CD4-positive, CD25-positive, alpha-beta regulatory T cell (primary cell): ENCODE data around the gene CDX2. TPM values are rescaled to one million over a fixed set of nuclear protein-coding genes. Genes with fewer than 3 reads are reported as not detected.
"Not testable (repeated sequence)": the region's sequence is repeated elsewhere in the genome, so short reads cannot be mapped to it uniquely, and the experiment has no call there.

ENCODE experiments used
- ATAC-seq, 2 donors: fragments of 150-1000 bp; cut with Tn5 transposase; one replicate each; pipeline ENCODE4 v1.10.0; 2021; ENCODE audit warnings: low read depth in 2 of 2, moderate number of reproducible peaks in 2 of 2, moderate library complexity in 1 of 2
- DNase-seq, 3 donors: peaks; one replicate each; pipeline versions ENCODE4 v3.0.0 to v3.0.0-alpha.2; 2012 to 2022; ENCODE audit warnings: mixed read lengths in 1 of 3
- H3K27ac ChIP-seq: one replicate; pipeline ENCODE4 v1.7.0; 2013; ENCODE audit warnings: mild to moderate bottlenecking, low read length; ENCODE audit not compliant: insufficient read depth, poor library complexity, severe bottlenecking
- H3K27me3 ChIP-seq: one replicate; pipeline ENCODE4 v1.7.0; 2013; ENCODE audit warnings: low read length; ENCODE audit not compliant: control insufficient read depth, insufficient read depth
- H3K36me3 ChIP-seq: one replicate; pipeline ENCODE4 v1.7.0; 2013; ENCODE audit warnings: mild to moderate bottlenecking, low read length, moderate library complexity; ENCODE audit not compliant: control insufficient read depth, insufficient read depth
- H3K4me1 ChIP-seq: 2 replicates; pipeline ENCODE4 v1.7.0; 2013; ENCODE audit warnings: mild to moderate bottlenecking, low read length; ENCODE audit not compliant: insufficient read depth, control insufficient read depth, poor library complexity, severe bottlenecking
- H3K4me3 ChIP-seq: one replicate; pipeline ENCODE4 v1.7.0; 2013; ENCODE audit warnings: low read depth, mild to moderate bottlenecking, low read length, moderate library complexity
- H3K9me3 ChIP-seq, 2 experiments: 1 replicate in 1 of 2; 2 replicates in 1 of 2; pipeline ENCODE4 v1.7.0; 2013; ENCODE audit warnings: low read length in 2 of 2, mild to moderate bottlenecking in 1 of 2, moderate library complexity in 1 of 2; ENCODE audit not compliant: control insufficient read depth in 2 of 2
- H3K27ac Mint-ChIP-seq, 3 donors: one replicate each; pipeline ENCODE4 v1.8.0; 2020 to 2022; ENCODE audit warnings: mild to moderate bottlenecking in 3 of 3, mixed read lengths in 3 of 3, moderate library complexity in 2 of 3
- H3K27me3 Mint-ChIP-seq: one replicate; pipeline ENCODE4 v1.8.0; 2022; ENCODE audit warnings: mild to moderate bottlenecking, mixed read lengths
- H3K36me3 Mint-ChIP-seq: one replicate; pipeline ENCODE4 v1.8.0; 2020; ENCODE audit warnings: mixed read lengths
- H3K4me1 Mint-ChIP-seq, 4 donors: one replicate each; pipeline ENCODE4 v1.8.0; 2020 to 2022; ENCODE audit warnings: mixed read lengths in 4 of 4, mild to moderate bottlenecking in 1 of 4
- H3K4me3 Mint-ChIP-seq, 4 donors: one replicate each; pipeline ENCODE4 v1.8.0; 2020 to 2022; ENCODE audit warnings: mild to moderate bottlenecking in 4 of 4, mixed read lengths in 4 of 4, moderate library complexity in 3 of 4
- H3K9me3 Mint-ChIP-seq, 7 donors: one replicate each; pipeline ENCODE4 v1.8.0; 2020 to 2022; ENCODE audit warnings: mixed read lengths in 7 of 7, mild to moderate bottlenecking in 3 of 7, moderate library complexity in 2 of 7
- polyA plus RNA-seq, 4 donors: library from polyadenylated mRNA; unstranded; fragments of 300-500 nt; fragmentation: Illumina TruSeq; gene quantifications; one replicate each; pipeline ENCODE4 v1.2.3, GENCODE V29; 2021
- total RNA-seq: library from RNA; stranded (reverse); gene quantifications from one replicate; pipeline ENCODE4 v1.2.3, GENCODE V29; 2022

The CDX2 gene, protein sequence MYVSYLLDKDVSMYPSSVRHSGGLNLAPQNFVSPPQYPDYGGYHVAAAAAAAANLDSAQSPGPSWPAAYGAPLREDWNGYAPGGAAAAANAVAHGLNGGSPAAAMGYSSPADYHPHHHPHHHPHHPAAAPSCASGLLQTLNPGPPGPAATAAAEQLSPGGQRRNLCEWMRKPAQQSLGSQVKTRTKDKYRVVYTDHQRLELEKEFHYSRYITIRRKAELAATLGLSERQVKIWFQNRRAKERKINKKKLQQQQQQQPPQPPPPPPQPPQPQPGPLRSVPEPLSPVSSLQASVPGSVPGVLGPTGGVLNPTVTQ
- total RNA-seq (not detected), polyA plus RNA-seq (not detected)

DNA sequence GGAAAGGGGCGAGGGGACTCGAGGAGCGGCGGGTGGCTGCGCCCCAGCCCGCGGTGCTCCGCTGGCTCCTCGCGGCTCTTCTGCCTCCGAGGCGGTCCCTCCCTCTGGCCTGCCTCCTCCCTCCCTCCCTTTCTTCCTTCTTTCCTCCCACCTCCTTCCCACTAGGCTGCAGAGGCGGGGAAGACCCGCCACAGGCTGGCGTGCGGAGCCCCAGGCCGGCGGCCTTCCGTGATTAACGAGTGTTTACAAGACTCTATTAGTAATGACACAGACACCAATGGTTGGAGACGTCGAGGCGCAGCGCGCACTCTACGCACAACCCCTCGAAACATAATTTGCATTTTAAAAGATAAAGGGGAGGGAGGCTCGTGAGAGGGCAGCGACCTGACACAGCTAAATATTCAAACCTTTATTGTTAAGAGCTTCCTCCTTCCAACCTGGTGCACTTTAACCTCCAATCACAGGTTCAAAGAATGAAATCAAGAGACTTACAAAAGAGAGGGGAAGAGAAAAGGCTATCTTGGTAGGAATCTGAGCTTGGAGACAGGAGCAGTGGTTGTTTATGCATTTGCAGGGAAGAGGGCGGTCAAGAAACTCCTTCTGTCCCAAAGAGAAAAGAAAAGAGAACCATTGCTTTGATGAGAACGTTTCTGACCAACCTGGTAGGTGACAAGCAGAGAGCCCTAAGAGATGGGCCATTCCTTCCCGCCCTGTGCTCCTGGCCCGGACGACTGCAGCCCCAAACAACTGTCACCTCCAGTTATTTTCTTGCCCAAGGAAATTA lies at the start of gene CDX2:
Gene CDX2, minus strand, starts transcription at position 234 of the 784 bp plus-strand sequence. CDS start 309 bp downstream, outside the sequence.
- H3K27me3 Mint-ChIP-seq = peaks cover 91% of the 10 kb centered on the region
- Histone ChIP-seq H3K4me3 (no peak within 1 kb of the TSS), H3K36me3 (no peaks in the 10 kb centered on the region), H3K4me1 (no peaks in the 10 kb centered on the region), H3K9me3 (no peaks in the 10 kb centered on the region), H3K27me3 (peaks cover 31% of the 10 kb centered on the region), H3K27ac (no peak within 1 kb of the TSS)
- no peaks in the 10 kb centered on the region for H3K36me3 Mint-ChIP-seq
- H3K4me3 Mint-ChIP-seq = peak within 1 kb of the TSS in 2 of 4 donors; percentile 1 to 22
- H3K4me1 Mint-ChIP-seq = peaks cover 0 to 26% (median 13%) of the 10 kb centered on the region in 4 donors
- ATAC-seq (no peak), DNase-seq (no peak)
- peaks cover 0 to 3% (median 0%) of the 10 kb centered on the region in 7 donors for H3K9me3 Mint-ChIP-seq
- H3K27ac Mint-ChIP-seq = no peak within 1 kb of the TSS

DNA sequence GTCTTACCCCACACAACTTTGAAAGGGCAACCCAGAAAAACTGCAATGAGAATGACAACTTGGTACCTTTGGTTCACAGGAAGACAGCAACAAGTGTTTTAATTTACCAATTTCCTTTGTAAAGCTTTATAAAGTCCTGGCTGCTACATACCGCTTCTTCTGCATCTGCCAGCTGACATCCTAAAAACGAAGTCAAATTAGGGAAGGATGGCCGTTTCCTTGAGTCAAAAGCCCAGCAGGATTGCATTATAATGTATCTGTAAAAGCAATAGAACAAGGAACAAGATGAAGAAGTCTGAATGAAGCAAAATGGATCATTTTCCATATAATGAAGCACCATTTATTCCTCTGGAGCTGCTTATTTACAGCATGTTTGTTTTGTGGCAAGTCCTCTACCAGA lies 45.2 kb upstream of the CDX2 start:
- DNase-seq (no peak), ATAC-seq (no peak)
- Mint-ChIP-seq H3K9me3 (no peaks in the 10 kb centered on the region), H3K4me3 (no peak overlapping the region), H3K36me3 (no peaks in the 10 kb centered on the region), H3K27me3 (peaks cover 26% of the 10 kb centered on the region), H3K4me1 (peaks cover 0 to 8% (median 3%) of the 10 kb centered on the region in 4 donors), H3K27ac (no peak overlapping the region)
- H3K27me3 ChIP-seq = no peaks in the 10 kb centered on the region
- H3K4me3 ChIP-seq = no peak overlapping the region
- no peaks in the 10 kb centered on the region for H3K36me3 ChIP-seq
- no peak overlapping the region for H3K27ac ChIP-seq
- no peaks in the 10 kb centered on the region for H3K9me3 ChIP-seq
- H3K4me1 ChIP-seq = no peaks in the 10 kb centered on the region

DNA sequence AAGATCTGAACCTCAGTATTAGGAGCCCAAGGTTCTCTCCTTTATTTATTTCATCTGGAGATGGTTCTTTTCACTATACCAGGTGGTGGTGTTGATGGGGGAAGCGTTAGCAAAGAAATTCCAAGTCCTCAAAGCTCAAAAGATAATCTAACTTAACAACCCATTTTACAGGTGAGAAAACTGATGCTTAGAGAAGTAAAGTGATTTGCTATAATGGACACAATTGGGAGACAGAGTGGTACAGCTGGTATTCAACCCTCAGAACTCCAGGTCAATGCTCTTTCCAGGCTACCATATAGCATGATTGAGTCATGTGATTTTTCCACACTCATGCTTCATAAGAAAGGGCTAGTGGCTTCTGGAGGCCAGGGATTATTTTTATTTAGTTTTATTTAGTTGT lies 44.4 kb upstream of the CDX2 start:
- ATAC-seq (no peak), DNase-seq (no peak)
- Mint-ChIP-seq H3K4me3 (no peak overlapping the region), H3K27me3 (peaks cover 26% of the 10 kb centered on the region), H3K9me3 (no peaks in the 10 kb centered on the region), H3K27ac (no peak overlapping the region), H3K4me1 (peaks cover 0 to 8% (median 3%) of the 10 kb centered on the region in 4 donors), H3K36me3 (no peaks in the 10 kb centered on the region)
- no peak overlapping the region for H3K4me3 ChIP-seq
- H3K27ac ChIP-seq = no peak overlapping the region
- H3K4me1 ChIP-seq = no peaks in the 10 kb centered on the region
- H3K9me3 ChIP-seq = no peaks in the 10 kb centered on the region
- no peaks in the 10 kb centered on the region for H3K27me3 ChIP-seq
- H3K36me3 ChIP-seq = no peaks in the 10 kb centered on the region

DNA sequence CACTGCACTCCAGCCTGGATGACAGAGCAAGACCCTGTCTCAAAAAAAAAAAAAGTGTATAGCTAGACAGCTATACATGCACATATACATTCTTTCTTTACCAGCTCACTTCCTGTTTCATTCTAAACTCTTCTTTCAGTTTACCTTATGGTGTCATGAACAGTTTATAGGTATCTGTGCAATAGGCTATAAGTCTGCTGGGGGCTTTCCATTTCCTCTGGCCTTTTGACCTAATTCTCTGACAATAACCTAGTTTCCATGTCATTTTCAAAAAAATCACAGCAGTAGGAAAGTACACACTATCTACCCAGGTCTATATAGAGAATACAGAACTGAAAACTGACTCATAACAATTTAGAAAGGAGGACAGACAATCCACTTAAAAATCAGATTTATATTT lies 43.8 kb upstream of the CDX2 start:
- H3K27ac Mint-ChIP-seq = no peak overlapping the region
- no peak overlapping the region for H3K4me3 ChIP-seq
- no peak overlapping the region for H3K4me3 Mint-ChIP-seq
- no peaks in the 10 kb centered on the region for H3K36me3 Mint-ChIP-seq
- peaks cover 24% of the 10 kb centered on the region for H3K27me3 Mint-ChIP-seq
- H3K4me1 ChIP-seq = no peaks in the 10 kb centered on the region
- no peaks in the 10 kb centered on the region for H3K27me3 ChIP-seq
- H3K4me1 Mint-ChIP-seq = peaks cover 0 to 8% (median 3%) of the 10 kb centered on the region in 4 donors
- no peak overlapping the region for H3K27ac ChIP-seq
- H3K36me3 ChIP-seq = no peaks in the 10 kb centered on the region
- ATAC-seq = peak in 1 of 2 donors; percentile 34
- no peaks in the 10 kb centered on the region for H3K9me3 ChIP-seq
- DNase-seq = peak in 1 of 3 donors; percentile 38
- H3K9me3 Mint-ChIP-seq = no peaks in the 10 kb centered on the region

DNA sequence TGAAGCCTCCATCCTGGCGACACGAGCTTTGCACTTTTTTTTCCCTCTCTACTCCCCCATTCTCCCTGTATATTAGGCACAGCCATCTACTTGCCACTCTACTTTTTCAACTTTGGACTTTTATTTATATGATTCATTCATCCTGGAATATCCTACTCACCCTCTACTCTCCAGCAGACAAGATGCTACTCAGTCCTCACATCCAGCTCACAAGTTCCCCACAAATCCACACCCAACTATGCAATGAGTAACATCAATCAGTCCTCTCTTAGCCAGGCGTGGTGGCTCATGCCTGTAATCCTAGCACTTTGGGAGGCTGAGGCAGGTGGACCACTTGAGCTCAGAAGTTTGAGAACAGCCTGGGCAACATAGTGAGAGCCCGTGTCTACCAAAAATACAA lies 43.3 kb upstream of the CDX2 start:
- ATAC-seq (no peak), DNase-seq (no peak)
- no peak overlapping the region for H3K27ac Mint-ChIP-seq
- peaks cover 0 to 1% (median 0%) of the 10 kb centered on the region in 7 donors for H3K9me3 Mint-ChIP-seq
- no peaks in the 10 kb centered on the region for H3K36me3 ChIP-seq
- no peaks in the 10 kb centered on the region for H3K9me3 ChIP-seq
- H3K4me3 ChIP-seq = no peak overlapping the region
- peaks cover 0 to 8% (median 3%) of the 10 kb centered on the region in 4 donors for H3K4me1 Mint-ChIP-seq
- no peaks in the 10 kb centered on the region for H3K27me3 ChIP-seq
- peaks cover 19% of the 10 kb centered on the region for H3K27me3 Mint-ChIP-seq
- H3K4me1 ChIP-seq = no peaks in the 10 kb centered on the region
- no peak overlapping the region for H3K27ac ChIP-seq
- H3K36me3 Mint-ChIP-seq = no peaks in the 10 kb centered on the region
- no peak overlapping the region for H3K4me3 Mint-ChIP-seq

DNA sequence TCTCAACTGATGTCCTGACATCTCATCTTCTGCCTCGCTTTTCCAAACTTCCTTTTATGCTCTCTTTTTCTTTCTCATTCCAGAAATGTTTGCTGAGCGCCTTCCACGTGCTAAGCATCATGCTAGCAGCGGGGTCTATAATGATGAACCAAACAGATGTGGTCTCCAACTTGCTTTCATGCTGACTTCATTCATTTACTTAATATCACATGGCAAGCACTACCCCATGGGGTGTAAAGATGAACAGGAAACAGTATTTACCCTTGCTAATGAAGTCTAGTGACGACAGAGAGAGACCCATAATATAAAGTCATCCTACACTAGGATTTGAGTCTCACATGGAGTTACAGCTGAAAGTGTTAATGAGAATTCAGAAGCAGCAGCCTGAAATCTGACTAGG lies 40.9 kb upstream of the CDX2 start:
- no peaks in the 10 kb centered on the region for H3K4me1 ChIP-seq
- H3K4me3 Mint-ChIP-seq = no peak overlapping the region
- peaks cover 0 to 8% (median 1%) of the 10 kb centered on the region in 4 donors for H3K4me1 Mint-ChIP-seq
- H3K36me3 ChIP-seq = no peaks in the 10 kb centered on the region
- H3K27ac Mint-ChIP-seq = no peak overlapping the region
- peaks cover 19% of the 10 kb centered on the region for H3K27me3 Mint-ChIP-seq
- H3K27me3 ChIP-seq = no peaks in the 10 kb centered on the region
- H3K9me3 Mint-ChIP-seq = peaks cover 0 to 1% (median 0%) of the 10 kb centered on the region in 7 donors
- no peak overlapping the region for H3K4me3 ChIP-seq
- no peak overlapping the region for H3K27ac ChIP-seq
- H3K9me3 ChIP-seq = no peaks in the 10 kb centered on the region
- no peak for DNase-seq
- no peaks in the 10 kb centered on the region for H3K36me3 Mint-ChIP-seq
- no peak for ATAC-seq

DNA sequence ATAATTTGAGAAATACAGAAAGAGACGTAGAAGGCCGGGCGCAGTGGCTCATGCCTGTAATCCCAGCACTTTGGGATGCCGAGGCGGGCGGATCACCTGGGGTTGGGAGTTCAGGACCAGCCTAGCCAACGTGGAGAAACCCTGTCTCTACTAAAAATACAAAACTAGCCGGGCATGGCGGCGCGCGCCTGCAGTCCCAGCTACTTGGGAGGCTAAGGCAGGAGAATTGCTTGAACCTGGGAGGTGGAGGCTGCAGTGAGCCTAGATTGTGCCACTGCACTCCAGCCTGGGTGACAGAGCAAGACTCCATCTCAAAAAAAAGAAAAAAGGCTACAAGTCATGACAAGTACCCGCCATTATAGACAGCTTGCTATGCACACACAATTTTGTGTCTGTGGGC lies 35.9 kb upstream of the CDX2 start:
- not testable (repeated sequence) for DNase-seq, ATAC-seq

More for the DNA sequence above, 35.9 kb upstream of the CDX2 start:
- H3K27me3 Mint-ChIP-seq, H3K4me1 ChIP-seq, H3K9me3 ChIP-seq, H3K36me3 Mint-ChIP-seq, H3K4me1 Mint-ChIP-seq, H3K9me3 Mint-ChIP-seq, H3K27ac ChIP-seq, H3K27me3 ChIP-seq, H3K27ac Mint-ChIP-seq, H3K36me3 ChIP-seq, H3K4me3 ChIP-seq, H3K4me3 Mint-ChIP-seq: not testable (repeated sequence)
